Stimulated activated CD8-positive, alpha-beta memory T cell treated with anti-CD3 and anti-CD28 coated beads, Interleukin-15, amount 100 ng/mL, for 4 hours (primary cell): ENCODE measurements around the gene MSGN1.

Source experiments
- DNase-seq, 2 donors: peaks; one replicate each; pipeline ENCODE4 v3.0.0-alpha.2; 2020; ENCODE audit warnings: low read depth in 2 of 2

Gene MSGN1

GRCh38 chr2:17847236-17847635 lies 31.0 kb downstream of the MSGN1 start:
- DNase-seq, result no peak

- DNase-seq, result no peak
Measured at GRCh38 chr2:17849275-17849674, 33.0 kb downstream of the MSGN1 start.

GRCh38 chr2:17850151-17850550 lies 33.9 kb downstream of the MSGN1 start:
- no peak for DNase-seq

GRCh38 chr2:17851731-17852585 lies 35.7 kb downstream of the MSGN1 start:
- DNase-seq, result no peak

DNA sequence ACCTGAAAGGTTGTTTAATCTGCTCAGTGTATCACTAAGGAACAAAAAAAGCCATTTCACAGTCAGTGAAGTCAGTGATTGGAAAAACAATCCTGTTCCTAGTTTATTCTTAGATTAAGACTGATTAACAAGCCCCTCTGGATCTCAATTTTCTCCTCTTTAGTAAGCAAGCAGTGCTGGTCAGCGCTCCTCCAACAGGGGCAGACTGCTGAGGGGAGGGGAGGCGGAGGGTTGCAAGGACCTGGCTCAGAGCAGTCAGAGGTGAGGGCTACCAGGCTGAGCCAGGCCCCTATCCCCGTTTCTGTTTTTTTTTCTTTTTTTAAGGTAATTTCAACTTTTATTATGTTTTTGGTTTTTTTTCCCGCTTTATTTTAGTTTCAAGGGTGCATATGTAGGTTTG lies 37.5 kb downstream of the MSGN1 start:
- no peak for DNase-seq

DNA sequence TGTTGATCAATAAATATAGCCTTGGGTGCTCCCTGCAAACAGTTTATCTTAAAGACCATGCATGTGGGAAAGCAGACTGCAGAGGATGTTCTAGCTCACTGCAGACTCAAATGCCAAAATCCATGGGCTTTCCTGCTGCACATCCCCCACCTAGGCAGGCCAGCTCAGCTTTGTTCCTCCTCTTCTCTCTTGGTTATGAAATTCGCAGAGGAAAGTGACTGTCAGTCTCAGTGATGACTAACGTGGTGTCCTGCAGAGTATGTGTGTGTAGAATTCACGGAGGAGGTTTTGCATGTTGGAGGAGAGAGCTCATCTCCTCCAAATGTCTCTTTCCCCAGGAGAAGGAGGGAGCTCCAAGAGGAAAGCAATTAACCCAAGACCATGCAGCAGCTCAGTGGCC lies 40.8 kb downstream of the MSGN1 start:
- no peak for DNase-seq

GRCh38 chr2:17858064-17858463 lies 41.8 kb downstream of the MSGN1 start:
- DNase-seq, result no peak

- DNase-seq, result no peak
Measured at GRCh38 chr2:17863539-17863938, 47.3 kb downstream of the MSGN1 start.

- DNase-seq, result no peak
Measured at GRCh38 chr2:17864676-17865075, 48.4 kb downstream of the MSGN1 start.

- no peak for DNase-seq
Measured at GRCh38 chr2:17867133-17867532, 50.9 kb downstream of the MSGN1 start.
